ENCODE data around the gene SCEL.
"Not testable (repeated sequence)": the region's sequence is repeated elsewhere in the genome, so short reads cannot be mapped to it uniquely, and the experiment has no call there.

SCEL gene

GRCh38 chr13:77660841-77661250 is 125.3 kb downstream of the SCEL start:
- no peak for TF ChIP-seq CTCF (IDR thresholded peaks at IDR 0.05)
- peaks cover 23% of the 10 kb centered on the region for H3K9me3 Mint-ChIP-seq
- no peaks in the 10 kb centered on the region for H3K4me1 Mint-ChIP-seq
- H3K36me3 Mint-ChIP-seq (ENCODE audit: low read depth): no peaks in the 10 kb centered on the region
- no peak overlapping the region for H3K27ac Mint-ChIP-seq
- H3K27me3 Mint-ChIP-seq (ENCODE audit: low read depth, poor library complexity): peaks cover 3% of the 10 kb centered on the region
- DNase-seq: no peak
- H3K4me3 Mint-ChIP-seq: no peak overlapping the region

GRCh38 chr13:77662301-77662700 is 126.8 kb downstream of the SCEL start:
- not testable (repeated sequence) for H3K27ac Mint-ChIP-seq; H3K36me3 Mint-ChIP-seq (ENCODE audit: low read depth); H3K27me3 Mint-ChIP-seq (ENCODE audit: low read depth, poor library complexity); DNase-seq; H3K4me1 Mint-ChIP-seq; H3K4me3 Mint-ChIP-seq
- peaks cover 17% of the 10 kb centered on the region for H3K9me3 Mint-ChIP-seq

- H3K9me3 Mint-ChIP-seq: peaks cover 17% of the 10 kb centered on the region
- not testable (repeated sequence) for H3K4me3 Mint-ChIP-seq; H3K27ac Mint-ChIP-seq; H3K36me3 Mint-ChIP-seq (ENCODE audit: low read depth); DNase-seq; H3K4me1 Mint-ChIP-seq; H3K27me3 Mint-ChIP-seq (ENCODE audit: low read depth, poor library complexity)
Measured at GRCh38 chr13:77662831-77663230, 127.3 kb downstream of the SCEL start.

GRCh38 chr13:77674852-77675251 is 139.3 kb downstream of the SCEL start:
- H3K9me3 Mint-ChIP-seq: peaks cover 16% of the 10 kb centered on the region
- TF ChIP-seq CTCF (IDR thresholded peaks at IDR 0.05): no peak
- H3K4me1 Mint-ChIP-seq: no peaks in the 10 kb centered on the region
- H3K27me3 Mint-ChIP-seq (ENCODE audit: low read depth, poor library complexity): peaks cover 5% of the 10 kb centered on the region
- H3K36me3 Mint-ChIP-seq (ENCODE audit: low read depth): no peaks in the 10 kb centered on the region
- H3K27ac Mint-ChIP-seq: no peak overlapping the region
- no peak for DNase-seq
- H3K4me3 Mint-ChIP-seq: no peak overlapping the region

- H3K4me1 Mint-ChIP-seq: no peaks in the 10 kb centered on the region
- H3K4me3 Mint-ChIP-seq: no peak overlapping the region
- H3K9me3 Mint-ChIP-seq: peaks cover 12% of the 10 kb centered on the region
- DNase-seq: no peak
- no peak for TF ChIP-seq CTCF (IDR thresholded peaks at IDR 0.05)
- no peak overlapping the region for H3K27ac Mint-ChIP-seq
- no peaks in the 10 kb centered on the region for H3K36me3 Mint-ChIP-seq (ENCODE audit: low read depth)
- H3K27me3 Mint-ChIP-seq (ENCODE audit: low read depth, poor library complexity): peaks cover 3% of the 10 kb centered on the region
Measured at GRCh38 chr13:77678691-77679235, 143.3 kb downstream of the SCEL start.

- Mint-ChIP-seq H3K27me3 (ENCODE audit: low read depth, poor library complexity) (no peaks in the 10 kb centered on the region), H3K4me1 (no peaks in the 10 kb centered on the region), H3K9me3 (peaks cover 6% of the 10 kb centered on the region), H3K4me3 (no peak overlapping the region), H3K27ac (no peak overlapping the region), H3K36me3 (ENCODE audit: low read depth) (no peaks in the 10 kb centered on the region)
- no peak for TF ChIP-seq CTCF (IDR thresholded peaks at IDR 0.05)
- DNase-seq: no peak
Measured at GRCh38 chr13:77687799-77688198, 152.3 kb downstream of the SCEL start.

- Mint-ChIP-seq H3K27me3 (ENCODE audit: low read depth, poor library complexity) (peaks cover 33% of the 10 kb centered on the region), H3K36me3 (ENCODE audit: low read depth) (no peaks in the 10 kb centered on the region), H3K27ac (no peak overlapping the region), H3K4me1 (peaks cover 1% of the 10 kb centered on the region), H3K9me3 (no peaks in the 10 kb centered on the region), H3K4me3 (no peak overlapping the region)
- no peak for TF ChIP-seq CTCF (IDR thresholded peaks at IDR 0.05)
- DNase-seq: no peak
Measured at GRCh38 chr13:77691871-77692270, 156.4 kb downstream of the SCEL start.
